K562 (cell line): ENCODE measurements around the gene CELF4. TPM values are rescaled to one million over a fixed set of nuclear protein-coding genes. Genes with fewer than 3 reads are reported as not detected.

Experiments used
- ATF6 ChIP-seq: sonication (generic); formaldehyde crosslinking; IDR thresholded peaks from 2 replicates; pipeline ENCODE4 v1.4.0; 2020; ENCODE audit warnings: mild to moderate bottlenecking, missing genetic modification reagents
- CAMTA2 ChIP-seq: fragments of 250-450 bp; sonication (Bioruptor Pico); conservative IDR thresholded peaks from 2 replicates; pipeline ENCODE4 v1.5.1; 2022
- ELF1 ChIP-seq: fragments of 200-800 bp; sonication (Bioruptor generic); IDR thresholded peaks from 2 replicates; pipeline ENCODE4 v1.6.1; 2016; ENCODE audit warnings: missing genetic modification characterization, missing compliant biosample characterization
- HDAC3 ChIP-seq: fragments of 450-650 bp; IDR thresholded peaks from 2 replicates; pipeline ENCODE4 v1.6.1; 2018; ENCODE audit warnings: borderline replicate concordance, mild to moderate bottlenecking, moderate library complexity; ENCODE audit not compliant: partially characterized antibody
- MEF2A ChIP-seq: IDR thresholded peaks from 2 replicates; pipeline ENCODE4 v1.6.1; 2011; ENCODE audit warnings: low read depth, mild to moderate bottlenecking, low read length, moderate library complexity; ENCODE audit not compliant: control insufficient read depth
- NFXL1 ChIP-seq: fragments of 450-650 bp; formaldehyde crosslinking; IDR thresholded peaks from 2 replicates; pipeline ENCODE4 v1.4.0; 2021; ENCODE audit warnings: mild to moderate bottlenecking
- NRF1 ChIP-seq, 2 experiments: fragments of 450-650 bp; IDR thresholded peaks in 1 of 2; conservative IDR thresholded peaks in 1 of 2; 2 replicates each; pipeline ENCODE4 v1.6.1; 2014; ENCODE audit warnings: mild to moderate bottlenecking in 2 of 2
- POLR2AphosphoS2 ChIP-seq: IDR thresholded peaks from 2 replicates; pipeline ENCODE4 v1.6.1; 2012; ENCODE audit warnings: low read length, improper control_type of control experiment
- SMAD1 ChIP-seq: fragments of 150-350 bp; IDR thresholded peaks from 2 replicates; pipeline ENCODE4 v1.6.1; 2014; ENCODE audit warnings: low read length, low read depth; ENCODE audit not compliant: partially characterized antibody
- SMARCA5 ChIP-seq: fragments of 450-650 bp; IDR thresholded peaks from 2 replicates; pipeline ENCODE4 v1.6.1; 2016
- U2AF2 ChIP-seq: fragments of 200-400 bp; formaldehyde crosslinking; optimal IDR thresholded peaks from 2 replicates; pipeline ENCODE3; 2017; ENCODE audit warnings: low read depth, mild to moderate bottlenecking, low read length
- VEZF1 ChIP-seq: fragments of 200-800 bp; sonication (Bioruptor generic); IDR thresholded peaks from 2 replicates; pipeline ENCODE4 v1.6.1; 2017; ENCODE audit warnings: missing genetic modification characterization, missing compliant biosample characterization
- ZNF347 ChIP-seq: fragments of 450-650 bp; formaldehyde crosslinking; IDR thresholded peaks from 2 replicates; pipeline ENCODE4 v1.4.0; 2020; ENCODE audit warnings: low read depth, mild to moderate bottlenecking, moderate library complexity
- ZNF407 ChIP-seq: fragments of 450-650 bp; IDR thresholded peaks from 2 replicates; pipeline ENCODE4 v1.6.1; 2016; ENCODE audit warnings: low read depth
- ZNF511 ChIP-seq: sonication (generic); formaldehyde crosslinking; IDR thresholded peaks from 2 replicates; pipeline ENCODE4 v1.8.0; 2022; ENCODE audit warnings: mild to moderate bottlenecking, missing genetic modification reagents
- ZNF644 ChIP-seq: fragments of 200-800 bp; sonication (Bioruptor generic); IDR thresholded peaks from 2 replicates; pipeline ENCODE4 v1.6.1; 2016; ENCODE audit warnings: low read depth, missing genetic modification characterization, missing compliant biosample characterization
- polyA plus RNA-seq, 8 experiments: library from polyadenylated mRNA; depleted of rRNA in 4 of 8; stranded (reverse) in 5 of 8; unstranded in 3 of 8; fragments of >200 nt; fragmentation: Nextera tagmentation in 2 of 8; fragmentation: Illumina TruSeq in 1 of 8; extraction: Ambion mirVana in 2 of 8; extraction: Trizol in 1 of 8; gene quantifications; 2 replicates each; pipeline versions ENCODE4 v1.2.1 to v1.2.3, GENCODE V29; 2011 to 2014; ENCODE audit warnings: inconsistent platforms in 1 of 8, missing spikeins in 1 of 8
- total RNA-seq, 7 experiments: library from RNA; depleted of rRNA in 6 of 7; stranded (reverse); fragments of >200 nt in 6 of 7; fragmentation: Illumina TruSeq in 2 of 7; extraction: Trizol in 2 of 7; gene quantifications; 2 replicates each; pipeline versions ENCODE4 v1.2.1 to v1.2.3, GENCODE V29; 2011 to 2021; ENCODE audit warnings: low replicate concordance in 1 of 7

The CELF4 gene
- total and polyA plus RNA-seq, 9 of the 15 experiments (the other 6 are each of a cell fraction or from before 2014, with no cell fraction given), result 0.04 to 0.24 (median 0.07) TPM; not detected in 3

GRCh38 chr18:37299471-37300304, 265.9 kb downstream of the CELF4 start (continued):
- TF ChIP-seq ZNF407 (no peak), ZNF347 (CRISPR knock-in tag) (no peak), NFXL1 (CRISPR knock-in tag) (no peak), HDAC3 (no peak), ZNF511 (no peak), CAMTA2 (no peak), ZNF644 (tag) (no peak), SMARCA5 (no peak), POLR2AphosphoS2 (no peak), ATF6 (CRISPR knock-in tag) (no peak), VEZF1 (CRISPR knock-in tag) (peak; percentile 64), SMAD1 (no peak), MEF2A (no peak), U2AF2 (no peak), NRF1 (conservative IDR thresholded peaks at IDR 0.05 in 1 of 2, IDR thresholded peaks at IDR 0.05 in 1 of 2) (no peak), ELF1 (no peak)
